Activated T-cell treated with anti-CD3 and anti-CD28 coated beads for 48 hours (primary cell): ENCODE data around the gene OPCML.

Source experiments
- DNase-seq: peaks from one replicate; pipeline ENCODE4 v3.0.0-alpha.2; 2020; ENCODE audit warnings: low read depth

Gene OPCML

GRCh38 chr11:133503236-133503635, 29.1 kb downstream of the OPCML start:
- DNase-seq = no peak

GRCh38 chr11:133501643-133502539, 30.4 kb downstream of the OPCML start:
- no peak for DNase-seq

- no peak for DNase-seq
Observed at GRCh38 chr11:133500936-133501335, 31.4 kb downstream of the OPCML start.

- no peak for DNase-seq
Observed at GRCh38 chr11:133500435-133500834, 31.9 kb downstream of the OPCML start.

GRCh38 chr11:133498969-133499368, 33.3 kb downstream of the OPCML start:
- DNase-seq = no peak

GRCh38 chr11:133497477-133498140, 34.7 kb downstream of the OPCML start:
- DNase-seq = no peak

GRCh38 chr11:133492895-133493294, 39.4 kb downstream of the OPCML start:
- no peak for DNase-seq

- DNase-seq = no peak
Observed at GRCh38 chr11:133491680-133492383, 40.5 kb downstream of the OPCML start.

- no peak for DNase-seq
Observed at GRCh38 chr11:133480722-133481121, 51.6 kb downstream of the OPCML start.

- no peak for DNase-seq
Observed at GRCh38 chr11:133479209-133479608, 53.1 kb downstream of the OPCML start.

- no peak for DNase-seq
Observed at GRCh38 chr11:133477251-133477625, 55.1 kb downstream of the OPCML start.

GRCh38 chr11:133476570-133477250, 55.6 kb downstream of the OPCML start:
- DNase-seq = no peak

- DNase-seq = no peak
Observed at GRCh38 chr11:133474461-133474860, 57.8 kb downstream of the OPCML start.

GRCh38 chr11:133467686-133468085, 64.6 kb downstream of the OPCML start:
- no peak for DNase-seq

GRCh38 chr11:133443206-133443747, 89.0 kb downstream of the OPCML start:
- DNase-seq = no peak

- DNase-seq = no peak
Observed at GRCh38 chr11:133441964-133442660, 90.2 kb downstream of the OPCML start.

GRCh38 chr11:133425992-133426391, 106.3 kb downstream of the OPCML start:
- DNase-seq = no peak

GRCh38 chr11:133425245-133425644, 107.1 kb downstream of the OPCML start:
- no peak for DNase-seq

GRCh38 chr11:133418218-133418617, 114.1 kb downstream of the OPCML start:
- DNase-seq = no peak

GRCh38 chr11:133414506-133414905, 117.8 kb downstream of the OPCML start:
- no peak for DNase-seq

- DNase-seq = no peak
Observed at GRCh38 chr11:133413703-133414102, 118.6 kb downstream of the OPCML start.
